Breast epithelium (tissue), 4 donors: ENCODE measurements around the gene GPR17. TPM values are rescaled to one million over a fixed set of nuclear protein-coding genes. Genes with fewer than 3 reads are reported as not detected.

Experiments used
- DNase-seq, 2 donors: peaks; one replicate each; pipeline ENCODE4 v3.0.0-alpha.2; 2019; ENCODE audit warnings: low spot score in 2 of 2
- H3K27ac ChIP-seq, 2 donors: fragments of 200-600 bp; sonication (generic) in 1 of 2; one replicate each; pipeline ENCODE4 v1.5.1; 2016 to 2019; ENCODE audit warnings: mild to moderate bottlenecking in 1 of 2
- H3K27me3 ChIP-seq, 2 donors: fragments of 200-600 bp; sonication (generic) in 1 of 2; one replicate each; pipeline versions ENCODE4 v1.5.1 to v1.6.0; 2017 to 2019; ENCODE audit warnings: control low read depth in 1 of 2, mild to moderate bottlenecking in 1 of 2
- H3K36me3 ChIP-seq: fragments of 200-600 bp; one replicate; pipeline ENCODE4 v1.5.1; 2019
- H3K4me1 ChIP-seq, 2 donors: fragments of 200-600 bp; sonication (generic); one replicate each; pipeline ENCODE4 v1.5.1; 2016 to 2019; ENCODE audit warnings: control low read depth in 1 of 2
- H3K4me3 ChIP-seq, 3 donors: fragments of 200-600 bp; sonication (generic); 1 replicate in 2 of 3; 2 replicates in 1 of 3; pipeline ENCODE4 v1.5.1; 2016 to 2019; ENCODE audit warnings: mild to moderate bottlenecking in 3 of 3, moderate library complexity in 2 of 3
- H3K9me3 ChIP-seq, 2 donors: fragments of 200-600 bp; sonication (generic) in 1 of 2; one replicate each; pipeline ENCODE4 v1.5.1; 2016 to 2019; ENCODE audit warnings: control low read depth in 1 of 2
- CTCF ChIP-seq, 3 donors: fragments of 450-650 bp; IDR thresholded peaks; one replicate each; pipeline ENCODE4 v1.5.1; 2016 to 2017; ENCODE audit warnings: antibody characterized with exemption in 3 of 3, mild to moderate bottlenecking in 3 of 3, moderate library complexity in 3 of 3
- POLR2A ChIP-seq: fragments of 450-650 bp; IDR thresholded peaks from one replicate; pipeline ENCODE4 v1.6.1; 2016; ENCODE audit warnings: antibody characterized with exemption, mild to moderate bottlenecking, moderate library complexity
- POLR2AphosphoS5 ChIP-seq, 3 donors: sonication (generic); formaldehyde crosslinking; IDR thresholded peaks; one replicate each; pipeline ENCODE4 v1.6.1; 2017; ENCODE audit warnings: antibody characterized with exemption in 3 of 3
- intact Hi-C: fragments of 100-400 bp; cut with DNase I; formaldehyde crosslinking; loops from one replicate; pipeline ENCODE4 v1.15.1; 2023; ENCODE audit warnings: low total_unique reads
- total RNA-seq, 3 donors: library from RNA; depleted of rRNA; stranded (reverse); fragments of >200 nt; gene quantifications; one replicate each; pipeline ENCODE4 v1.1.0, GENCODE V29; 2016

GPR17 gene
- total RNA-seq, 3 donors from 2014 or later: not detected

- Histone ChIP-seq H3K27me3 (no peaks in the 10 kb centered on the region), H3K36me3 (no peaks in the 10 kb centered on the region), H3K4me1 (peaks cover 3 to 10% of the 10 kb centered on the region in 2 donors), H3K27ac (peak overlapping the region; percentile 66 to 93), H3K9me3 (no peaks in the 10 kb centered on the region), H3K4me3 (no peak overlapping the region)
- DNase-seq: no peak
- no peak for TF ChIP-seq CTCF (IDR thresholded peaks at IDR 0.05)
- no peak for TF ChIP-seq POLR2AphosphoS5 (IDR thresholded peaks at IDR 0.05)
- no peak for TF ChIP-seq POLR2A
- intact Hi-C loops: no loop called here
These were observed 7.4 kb upstream of the GPR17 start for GRCh38 chr2:127638361-127639110.

GRCh38 chr2:127639111-127639474 lies 6.9 kb upstream of the GPR17 start:
- H3K9me3 ChIP-seq: no peaks in the 10 kb centered on the region
- no peaks in the 10 kb centered on the region for H3K27me3 ChIP-seq
- intact Hi-C loops: no loop called here
- H3K4me3 ChIP-seq: no peak overlapping the region
- no peak for DNase-seq
- peak overlapping the region in 1 of 2 donors; percentile 93 for H3K27ac ChIP-seq
- H3K36me3 ChIP-seq: no peaks in the 10 kb centered on the region
- no peak for TF ChIP-seq POLR2AphosphoS5 (IDR thresholded peaks at IDR 0.05)
- TF ChIP-seq POLR2A: no peak
- TF ChIP-seq CTCF (IDR thresholded peaks at IDR 0.05): no peak
- H3K4me1 ChIP-seq: peaks cover 3 to 5% of the 10 kb centered on the region in 2 donors

- Histone ChIP-seq H3K36me3 (no peaks in the 10 kb centered on the region), H3K4me1 (peaks cover 3% of the 10 kb centered on the region in 2 donors), H3K27ac (peak overlapping the region in 1 of 2 donors; percentile 93), H3K27me3 (no peaks in the 10 kb centered on the region), H3K9me3 (no peaks in the 10 kb centered on the region), H3K4me3 (no peak overlapping the region)
- TF ChIP-seq POLR2AphosphoS5 (IDR thresholded peaks at IDR 0.05) (no peak), POLR2A (no peak), CTCF (IDR thresholded peaks at IDR 0.05) (no peak)
- no peak for DNase-seq
- intact Hi-C loops: loop anchor here (5.0 kb wide), 1 partner anchor 1168 kb away; no protein-coding TSS in a partner anchor
These were observed 5.6 kb upstream of the GPR17 start for GRCh38 chr2:127640082-127641072.

GRCh38 chr2:127641133-127641532 lies 4.8 kb upstream of the GPR17 start:
- peaks cover 3% of the 10 kb centered on the region in 2 donors for H3K4me1 ChIP-seq
- H3K9me3 ChIP-seq: no peaks in the 10 kb centered on the region
- intact Hi-C loops: loop anchor here (5.0 kb wide), 1 partner anchor 1169 kb away; no protein-coding TSS in a partner anchor
- H3K27ac ChIP-seq: no peak overlapping the region
- no peaks in the 10 kb centered on the region for H3K36me3 ChIP-seq
- TF ChIP-seq POLR2A (no peak), CTCF (IDR thresholded peaks at IDR 0.05) (no peak)
- DNase-seq: no peak
- H3K27me3 ChIP-seq: no peaks in the 10 kb centered on the region
- no peak overlapping the region for H3K4me3 ChIP-seq
